K562 (cell line): Measurements from ENCODE around the gene TUBD1. TPM values are rescaled to one million over a fixed set of nuclear protein-coding genes. Genes with fewer than 3 reads are reported as not detected.

Experiments used
- ATAC-seq: fragments of 200-7000 bp; cut with Tn5 transposase; 3 replicates; pipeline ENCODE4 v1.9.1; 2020; ENCODE audit warnings: moderate library complexity
- BruUV-seq: library from RNA; stranded (reverse); fragments of 400-500 nt; replicated peaks from 2 replicates; lab custom pipeline; 2021; lab: Mats Ljungman, UMichigan
- CTCF ChIA-PET: fragments of 300-600 bp; formaldehyde crosslinking; extraction: SDS; loops from one replicate; lab custom pipeline; 2021; ENCODE audit warnings: low intra/inter-chr PET ratio; lab: Yijun Ruan, JAX
- POLR2A ChIA-PET: fragments of 300-600, 350-650 bp; sonication (Branson Sonifier 250); formaldehyde crosslinking; extraction: SDS; loops from one replicate; lab custom pipeline; 2021; ENCODE audit warnings: antibody characterized with exemption, inconsistent platforms; lab: Yijun Ruan, JAX
- DNase-seq, 4 experiments: peaks; one replicate each; pipeline versions ENCODE4 v3.0.0 to v3.0.0-alpha.2; 2011 to 2018; ENCODE audit warnings: low spot score in 3 of 4, mixed read lengths in 3 of 4; ENCODE audit errors: extremely low read depth in 1 of 4
- FAIRE-seq: peaks from 2 replicates; lab custom pipeline; 2011; peaks lifted over from hg19 to GRCh38; lab: Jason Lieb, UNC
- H2AFZ ChIP-seq: 2 replicates; pipeline ENCODE4 v1.6.0; 2011; ENCODE audit warnings: low read depth, low read length, control low read depth, inconsistent platforms
- H3K27ac ChIP-seq: fragments of 200-600 bp; 3 replicates; pipeline ENCODE4 v1.8.0; 2011; ENCODE audit warnings: low read depth, mild to moderate bottlenecking, control low read depth, inconsistent platforms, low read length, moderate library complexity, mixed read lengths; ENCODE audit errors: extremely low read depth
- H3K27me3 ChIP-seq, 2 experiments: fragments of 300-600 bp in 1 of 2; 2 replicates in 1 of 2; 3 replicates in 1 of 2; pipeline versions ENCODE4 v1.6.0 to v1.8.0; 2011; ENCODE audit warnings: inconsistent platforms in 2 of 2, low read length in 2 of 2, mild to moderate bottlenecking in 1 of 2, mixed read lengths in 1 of 2, moderate library complexity in 1 of 2; ENCODE audit not compliant: control insufficient read depth in 2 of 2, insufficient read depth in 2 of 2
- H3K36me3 ChIP-seq: fragments of 300-600 bp; 3 replicates; pipeline ENCODE4 v1.8.0; 2011; ENCODE audit warnings: mild to moderate bottlenecking, low read length, inconsistent platforms; ENCODE audit not compliant: control insufficient read depth, insufficient read depth
- H3K4me1 ChIP-seq, 2 experiments: fragments of 200-600 bp in 1 of 2; replicated peaks in 1 of 2; 2 replicates in 1 of 2; 3 replicates in 1 of 2; pipeline versions ENCODE4 v1.5.1 to v1.8.0; 2011; ENCODE audit warnings: inconsistent platforms in 2 of 2, low read length in 2 of 2, mild to moderate bottlenecking in 1 of 2, mixed read lengths in 1 of 2, moderate library complexity in 1 of 2; ENCODE audit not compliant: control insufficient read depth in 2 of 2, insufficient read depth in 2 of 2
- H3K4me2 ChIP-seq: 2 replicates; pipeline ENCODE4 v1.6.1; 2011; ENCODE audit warnings: low read length, control low read depth, inconsistent platforms, mixed read lengths; ENCODE audit not compliant: insufficient read depth
- H3K4me3 ChIP-seq: fragments of 200-600 bp; sonication (generic), shearing (Covaris generic); 2 replicates; pipeline ENCODE4 v1.5.1; 2016; ENCODE audit warnings: control low read depth, inconsistent platforms
- H3K79me2 ChIP-seq: fragments of 200-600 bp; 3 replicates; pipeline ENCODE4 v1.8.0; 2011; ENCODE audit warnings: low read length, inconsistent platforms; ENCODE audit not compliant: control insufficient read depth, insufficient read depth
- H3K9ac ChIP-seq, 2 experiments: 2 replicates each; pipeline versions ENCODE4 v1.6.0 to v1.6.1; 2011; ENCODE audit warnings: low read depth in 2 of 2, low read length in 2 of 2, control low read depth in 1 of 2, inconsistent platforms in 1 of 2, mild to moderate bottlenecking in 1 of 2, mixed read lengths in 1 of 2; ENCODE audit not compliant: insufficient read depth in 1 of 2
- H3K9me1 ChIP-seq: one replicate; pipeline ENCODE4 v1.6.0; 2011; ENCODE audit warnings: inconsistent platforms, mild to moderate bottlenecking, low read length, moderate library complexity; ENCODE audit not compliant: control insufficient read depth, insufficient read depth
- H3K9me3 ChIP-seq: replicated peaks from 2 replicates; pipeline ENCODE4 v1.5.1; 2011; ENCODE audit warnings: low read depth, low read length, inconsistent platforms; ENCODE audit not compliant: control insufficient read depth, insufficient read depth
- H4K20me1 ChIP-seq: replicated peaks from 2 replicates; pipeline ENCODE4 v1.6.1; 2011; ENCODE audit warnings: low read length, inconsistent platforms, mixed read lengths; ENCODE audit not compliant: control insufficient read depth, insufficient read depth
- BRD4 ChIP-seq: fragments of 200-600 bp; sonication (generic); IDR thresholded peaks from 2 replicates; pipeline ENCODE4 v1.6.1; 2017; ENCODE audit warnings: inconsistent platforms
- CBX3 ChIP-seq, 2 experiments: IDR thresholded peaks; 1 replicate in 1 of 2; 2 replicates in 1 of 2; pipeline ENCODE4 v1.6.1; 2012; ENCODE audit warnings: inconsistent platforms in 2 of 2, low read length in 2 of 2, borderline replicate concordance in 1 of 2, control low read depth in 1 of 2
- CTCFL ChIP-seq: IDR thresholded peaks from 2 replicates; pipeline ENCODE4 v1.6.1; 2011; ENCODE audit warnings: borderline replicate concordance, low read depth, mild to moderate bottlenecking, moderate library complexity, low read length; ENCODE audit not compliant: insufficient read depth, poor library complexity, severe bottlenecking
- MTA2 ChIP-seq: fragments of 450-650 bp; IDR thresholded peaks from 2 replicates; pipeline ENCODE4 v1.6.1; 2016; ENCODE audit warnings: low read depth
- MTF1 ChIP-seq: fragments of 250-450 bp; sonication (Bioruptor Pico); IDR thresholded peaks from 2 replicates; pipeline ENCODE4 v1.9.0; 2021; ENCODE audit warnings: moderate library complexity, mild to moderate bottlenecking, inconsistent platforms, borderline replicate concordance
- RB1 ChIP-seq: fragments of 450-650 bp; IDR thresholded peaks from 2 replicates; pipeline ENCODE4 v1.6.1; 2017; ENCODE audit warnings: low read depth, mild to moderate bottlenecking
- RBM22 ChIP-seq: fragments of 200-400 bp; formaldehyde crosslinking; IDR thresholded peaks from 2 replicates; pipeline ENCODE4 v1.6.1; 2018; ENCODE audit warnings: low read length, low read depth; ENCODE audit not compliant: poor library complexity, severe bottlenecking
- TAF1 ChIP-seq: IDR thresholded peaks from 2 replicates; pipeline ENCODE4 v1.6.1; 2011; ENCODE audit warnings: mild to moderate bottlenecking, low read length, moderate library complexity; ENCODE audit not compliant: insufficient read depth, control insufficient read depth, severe bottlenecking; ENCODE audit errors: extremely low read depth
- ZKSCAN8 ChIP-seq: fragments of 200-800 bp; sonication (Bioruptor generic); IDR thresholded peaks from 2 replicates; pipeline ENCODE4 v1.6.1; 2016; ENCODE audit warnings: missing genetic modification characterization, missing compliant biosample characterization
- ZNF316 ChIP-seq: fragments of 450-650 bp; IDR thresholded peaks from 2 replicates; pipeline ENCODE4 v1.6.1; 2016
- WGBS: fragments of 100-300 bp; shearing (Covaris generic); methylation state at CpG from one replicate; pipeline ENCODE4 v1.1.6; 2016; ENCODE audit warnings: low coverage, mixed read lengths; ENCODE audit not compliant: insufficient coverage; ENCODE audit errors: missing lambda C conversion rate; 5-methylcytosine and 5-hydroxymethylcytosine counted together
- in situ Hi-C: fragments of 300-500 bp; cut with MboI; formaldehyde crosslinking; loops from 4 replicates; pipeline ENCODE4 v1.15.0; 2018; ENCODE audit warnings: inconsistent platforms, mixed read lengths
- intact Hi-C: fragments of 100-400 bp; cut with micrococcal nuclease; formaldehyde crosslinking; loops from 2 replicates; pipeline ENCODE4 v1.14.2; 2022
- polyA plus RNA-seq, 8 experiments: library from polyadenylated mRNA; depleted of rRNA in 4 of 8; stranded (reverse) in 5 of 8; unstranded in 3 of 8; fragments of >200 nt; fragmentation: Nextera tagmentation in 2 of 8; fragmentation: Illumina TruSeq in 1 of 8; extraction: Ambion mirVana in 2 of 8; extraction: Trizol in 1 of 8; gene quantifications; 2 replicates each; pipeline versions ENCODE4 v1.2.1 to v1.2.3, GENCODE V29; 2011 to 2014; ENCODE audit warnings: inconsistent platforms in 1 of 8, missing spikeins in 1 of 8
- total RNA-seq, 7 experiments: library from RNA; depleted of rRNA in 6 of 7; stranded (reverse); fragments of >200 nt in 6 of 7; fragmentation: Illumina TruSeq in 2 of 7; extraction: Trizol in 2 of 7; gene quantifications; 2 replicates each; pipeline versions ENCODE4 v1.2.1 to v1.2.3, GENCODE V29; 2011 to 2021; ENCODE audit warnings: low replicate concordance in 1 of 7

TUBD1 gene
- total and polyA plus RNA-seq, 9 of the 15 experiments (the other 6 are each of a cell fraction or from before 2014, with no cell fraction given) = 10.8 to 35.3 (median 17.9) TPM

GRCh38 chr17:59814276-59814675 is 78.5 kb downstream of the TUBD1 start:
- Histone ChIP-seq H3K27ac (no peak overlapping the region), H3K79me2 (no peaks in the 10 kb centered on the region), H4K20me1 (no peaks in the 10 kb centered on the region), H3K36me3 (peaks cover 34% of the 10 kb centered on the region), H3K9me3 (no peaks in the 10 kb centered on the region), H3K9me1 (no peaks in the 10 kb centered on the region), H2AFZ (no peak overlapping the region), H3K27me3 (no peaks in the 10 kb centered on the region), H3K4me1 (no peaks in the 10 kb centered on the region; a peak in 1 of 5 replicates), H3K4me2 (no peak overlapping the region), H3K4me3 (no peak overlapping the region), H3K9ac (no peak overlapping the region)
- 82% methylated on average over 1 of the region's 1 CpG for WGBS
- FAIRE-seq (no peak), DNase-seq (no peak), ATAC-seq (no peak)
- TF ChIP-seq ZKSCAN8 (CRISPR knock-in tag) (no peak), MTA2 (no peak), TAF1 (no peak), RBM22 (no peak), MTF1 (CRISPR knock-in tag) (no peak), RB1 (no peak), BRD4 (no peak), CBX3 (IDR thresholded peaks at IDR 0.05; ENCODE audit: borderline replicate concordance in 1 of 2, low read length in 2 of 2) (no peak), ZNF316 (no peak), CTCFL (no peak)
- in situ Hi-C loops = no loop called here
- no TSS peak for BruUV-seq
- ChIA-PET POLR2A (interaction anchor here (0.5 kb wide), 1 partner anchor 68 kb away, joined by 4 read pairs; no protein-coding TSS in a partner anchor), CTCF (no interaction called here)
- intact Hi-C loops = no loop called here
